GM12864 (cell line): ENCODE data around the gene TCF7L2.

Experiments
- DNase-seq: peaks from one replicate; pipeline ENCODE4 v3.0.0-alpha.2; 2011; ENCODE audit warnings: low read depth
- H3K4me3 ChIP-seq: 2 replicates; pipeline ENCODE4 v1.5.1; 2011; ENCODE audit warnings: mild to moderate bottlenecking, low read depth, low read length, control low read depth
- CTCF ChIP-seq: IDR thresholded peaks from 2 replicates; pipeline ENCODE4 v1.5.1; 2011; ENCODE audit warnings: low read depth, mild to moderate bottlenecking, moderate library complexity, low read length, control low read depth, inconsistent platforms; ENCODE audit errors: missing control alignments

The TCF7L2 gene

GRCh38 chr10:113088194-113088593 is 138.1 kb downstream of the TCF7L2 start:
- no peak for DNase-seq
- no peak for TF ChIP-seq CTCF
- no peak overlapping the region for H3K4me3 ChIP-seq

DNA sequence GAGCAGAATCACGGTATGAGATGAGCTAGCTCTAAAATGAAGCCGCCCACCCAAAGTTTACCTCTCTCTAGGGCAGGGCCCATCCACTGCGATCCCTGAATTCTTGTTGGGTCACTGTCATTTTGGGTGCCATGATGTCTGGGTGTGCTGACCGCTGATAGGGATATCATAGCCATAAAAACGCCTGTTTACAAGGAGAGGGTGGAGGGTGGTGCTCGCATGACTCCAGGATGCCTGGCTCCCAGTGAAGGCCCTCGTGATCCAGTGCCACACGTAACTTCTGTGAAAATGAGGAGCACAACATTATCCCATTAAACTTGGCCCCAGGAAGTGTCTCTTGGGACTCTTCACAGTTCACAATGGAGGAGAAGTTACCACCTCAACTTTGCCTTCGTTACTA is 139.5 kb downstream of the TCF7L2 start:
- H3K4me3 ChIP-seq, result no peak overlapping the region
- DNase-seq, result no peak
- TF ChIP-seq CTCF, result no peak

DNA sequence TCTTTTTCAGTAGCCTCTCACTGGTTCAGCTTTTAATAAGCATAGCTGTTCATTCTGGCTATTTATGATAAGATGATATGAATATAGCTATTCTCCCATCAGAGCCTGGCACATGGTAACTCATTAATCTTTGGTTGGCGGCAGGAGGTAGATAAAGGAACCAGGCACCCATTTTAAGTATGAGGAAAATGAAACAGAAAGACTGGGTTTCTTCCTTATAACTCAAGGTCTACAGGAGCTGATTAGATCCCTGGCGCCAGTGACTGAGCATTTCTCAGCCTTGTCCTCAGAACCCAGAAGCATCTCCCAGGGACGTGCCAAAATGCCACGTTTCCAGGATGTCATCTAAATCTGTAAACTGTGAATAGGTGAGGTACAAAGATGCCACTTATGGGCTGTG is 141.9 kb downstream of the TCF7L2 start:
- H3K4me3 ChIP-seq, result no peak overlapping the region
- DNase-seq, result no peak
- no peak for TF ChIP-seq CTCF

GRCh38 chr10:113093188-113094113 is 143.4 kb downstream of the TCF7L2 start:
- H3K4me3 ChIP-seq, result no peak overlapping the region
- TF ChIP-seq CTCF, result no peak
- DNase-seq, result no peak

- no peak for TF ChIP-seq CTCF
- DNase-seq, result no peak
- H3K4me3 ChIP-seq, result no peak overlapping the region
These were observed 144.1 kb downstream of the TCF7L2 start for GRCh38 chr10:113094114-113094486.

DNA sequence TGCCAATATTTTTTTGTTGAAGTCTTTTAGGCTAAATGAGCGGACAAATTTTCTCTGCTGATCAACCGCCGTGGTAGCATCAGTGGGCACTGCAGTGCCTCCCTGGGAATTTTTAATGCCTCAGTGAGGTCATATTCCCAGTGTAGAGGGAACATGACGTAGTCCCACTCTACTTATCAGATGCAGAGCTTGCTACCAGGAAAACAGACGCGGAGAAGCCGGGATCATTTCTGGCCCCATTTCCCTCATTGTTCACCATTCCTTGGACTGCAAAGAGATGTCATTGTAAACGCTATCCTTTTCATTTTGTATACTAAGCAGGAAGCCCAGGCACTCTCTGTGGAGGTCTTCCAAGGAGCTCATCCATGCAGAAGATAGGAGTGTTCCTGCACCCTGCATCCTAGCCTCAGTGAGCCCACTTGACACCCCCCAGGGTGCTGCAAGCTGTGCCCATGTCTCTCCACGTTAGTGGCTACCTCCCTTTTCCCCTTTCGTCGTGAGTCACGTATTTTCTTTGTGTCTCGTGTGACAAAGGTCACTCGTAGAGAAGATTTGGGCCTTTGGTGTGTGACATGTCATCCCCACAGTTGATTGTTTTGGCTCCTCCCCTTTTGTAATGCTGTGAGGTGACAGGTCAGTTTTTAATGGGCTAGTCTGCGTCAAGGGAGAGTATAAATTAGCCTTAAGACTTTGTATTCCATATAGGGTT is 145.5 kb downstream of the TCF7L2 start:
- H3K4me3 ChIP-seq, result no peak overlapping the region
- no peak for TF ChIP-seq CTCF
- DNase-seq, result no peak
